HG02840 (cell line): ENCODE results near the gene C16orf92.

Source experiments
- ATAC-seq: cut with Tn5 transposase; IDR thresholded peaks from one replicate; pipeline ENCODE4 v1.9.1; 2021; ENCODE audit warnings: mild to moderate bottlenecking, moderate library complexity, moderate number of reproducible peaks; ENCODE audit not compliant: unreplicated experiment, low FRiP score

The C16orf92 gene

GRCh38 chr16:30069611-30070462, 46.8 kb downstream of the C16orf92 start:
- no peak for ATAC-seq

- no peak for ATAC-seq
These were observed 47.5 kb downstream of the C16orf92 start for GRCh38 chr16:30070490-30070889.
